Upper lobe of left lung (tissue), 4 donors: ENCODE measurements around the gene KIF15.

Experiments used
- CTCF ChIP-seq, 6 experiments: fragments of 450-650 bp in 4 of 6; fragments of 200-600 bp in 2 of 6; sonication (generic) in 2 of 6; IDR thresholded peaks; one replicate each; pipeline ENCODE4 v1.5.1; 2016 to 2019; ENCODE audit warnings: antibody characterized with exemption in 6 of 6
- EP300 ChIP-seq, 4 donors: sonication (generic); formaldehyde crosslinking; IDR thresholded peaks; one replicate each; pipeline ENCODE4 v1.5.1; 2017; ENCODE audit warnings: antibody characterized with exemption in 4 of 4, control low read depth in 2 of 4
- POLR2AphosphoS5 ChIP-seq, 2 donors: sonication (generic); formaldehyde crosslinking; IDR thresholded peaks; one replicate each; pipeline ENCODE4 v1.5.1; 2017; ENCODE audit warnings: antibody characterized with exemption in 2 of 2

DNA sequence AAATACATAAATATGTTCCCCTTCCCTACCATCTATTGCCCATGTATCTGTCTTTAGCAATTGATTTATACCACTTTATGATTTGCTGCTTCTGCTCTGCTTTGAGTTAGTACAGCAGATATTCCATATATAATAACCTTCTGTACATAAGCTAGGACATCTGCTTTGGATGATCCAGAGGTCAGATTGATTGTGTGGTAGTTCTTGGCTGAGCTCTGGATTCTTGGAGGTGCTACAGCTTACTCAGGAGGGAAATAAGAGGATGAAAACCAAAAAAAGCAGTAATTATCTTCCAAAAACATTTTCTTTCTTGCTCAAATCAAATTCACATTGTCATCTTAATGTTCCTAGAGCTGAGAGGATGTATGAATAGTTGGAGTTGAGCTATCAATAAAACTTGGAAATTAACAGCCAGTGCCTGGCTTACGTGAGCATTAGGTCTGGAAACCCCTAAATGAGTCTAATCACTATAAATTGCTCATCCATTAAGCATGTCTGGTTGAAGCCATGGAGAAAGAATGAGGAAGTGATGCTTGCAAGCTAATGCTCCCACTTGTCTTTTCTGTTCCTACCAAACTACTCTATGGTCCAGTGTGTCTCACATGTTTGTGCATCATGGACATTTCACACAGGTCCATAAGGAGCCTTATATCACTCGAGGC, 63.8 kb downstream of the KIF15 start:
- no peak for TF ChIP-seq POLR2AphosphoS5 (IDR thresholded peaks at IDR 0.05)
- no peak for TF ChIP-seq CTCF (IDR thresholded peaks at IDR 0.05)
- TF ChIP-seq EP300 (IDR thresholded peaks at IDR 0.05) = no peak
